Gastrocnemius medialis (tissue), 4 donors: Measurements from ENCODE around the gene PLK3.
A peak's percentile ranks its signal among the peaks of the same experiment; 100 is the strongest.

Experiments used
- CTCF ChIP-seq, 5 experiments: fragments of 450-650 bp in 3 of 5; fragments of 200-600 bp in 2 of 5; sonication (generic) in 2 of 5; IDR thresholded peaks in 4 of 5; conservative IDR thresholded peaks in 1 of 5; 1 replicate in 4 of 5; 2 replicates in 1 of 5; pipeline ENCODE4 v1.5.1; 2016 to 2019; ENCODE audit warnings: antibody characterized with exemption in 5 of 5, mild to moderate bottlenecking in 3 of 5, moderate library complexity in 3 of 5
- POLR2A ChIP-seq, 2 donors: fragments of 450-650 bp; IDR thresholded peaks; one replicate each; pipeline ENCODE4 v1.6.1; 2017; ENCODE audit warnings: antibody characterized with exemption in 2 of 2, mild to moderate bottlenecking in 2 of 2, moderate library complexity in 2 of 2

DNA sequence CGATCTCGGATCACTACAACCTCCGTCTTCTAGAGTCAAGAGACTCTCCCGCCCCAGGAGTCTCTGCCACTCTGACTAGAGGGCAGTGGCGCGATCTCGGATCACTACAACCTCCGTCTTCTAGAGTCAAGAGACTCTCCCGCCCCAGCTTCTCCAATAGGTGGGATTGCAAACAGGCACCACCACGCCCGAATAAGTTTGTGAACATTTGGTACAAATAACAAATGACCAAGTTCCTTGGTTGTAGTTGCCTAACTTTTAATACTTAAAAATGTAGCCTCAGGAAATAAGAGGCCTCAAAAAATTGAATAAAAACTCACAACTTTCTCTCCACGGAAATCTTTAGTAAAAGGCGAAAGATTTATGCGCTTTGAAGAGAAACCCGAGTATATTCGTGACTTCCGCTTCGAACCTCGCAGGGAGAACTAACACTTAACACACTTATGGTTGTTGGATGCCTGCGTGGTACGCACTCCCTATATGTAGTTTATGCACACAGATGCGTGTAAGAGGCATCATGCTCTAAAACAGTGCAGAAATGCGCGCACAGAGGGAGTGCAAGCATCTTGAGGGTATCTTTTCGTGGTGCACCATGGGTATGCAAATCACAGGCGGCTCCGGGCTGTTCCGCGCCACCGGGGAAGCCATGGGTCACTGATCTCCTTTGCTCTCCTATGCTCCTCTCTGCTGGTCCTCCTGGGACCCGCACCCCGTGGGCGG, 19.6 kb downstream of the PLK3 start:
- TF ChIP-seq CTCF (IDR thresholded peaks at IDR 0.05 in 4 of 5, conservative IDR thresholded peaks at IDR 0.05 in 1 of 5) (no peak), POLR2A (IDR thresholded peaks at IDR 0.05) (peak; percentile 92 to 94)
